IgD-negative memory B cell (primary cell): ENCODE results near the gene DIS3L. TPM values are rescaled to one million over a fixed set of nuclear protein-coding genes. Genes with fewer than 3 reads are reported as not detected.
"Not testable (repeated sequence)": the region's sequence is repeated elsewhere in the genome, so short reads cannot be mapped to it uniquely, and the experiment has no call there.

Source experiments
- H3K27ac Mint-ChIP-seq, 3 donors: one replicate each; pipeline ENCODE4 v1.8.0; 2020 to 2022; ENCODE audit warnings: mild to moderate bottlenecking in 3 of 3, mixed read lengths in 3 of 3, moderate library complexity in 1 of 3
- H3K27me3 Mint-ChIP-seq: one replicate; pipeline ENCODE4 v1.8.0; 2021; ENCODE audit warnings: mixed read lengths
- H3K36me3 Mint-ChIP-seq: one replicate; pipeline ENCODE4 v1.8.0; 2020; ENCODE audit warnings: mild to moderate bottlenecking, mixed read lengths
- H3K4me1 Mint-ChIP-seq, 3 donors: one replicate each; pipeline ENCODE4 v1.8.0; 2020 to 2022; ENCODE audit warnings: mixed read lengths in 3 of 3, mild to moderate bottlenecking in 1 of 3
- H3K4me3 Mint-ChIP-seq, 4 donors: one replicate each; pipeline ENCODE4 v1.8.0; 2020 to 2022; ENCODE audit warnings: mild to moderate bottlenecking in 4 of 4, mixed read lengths in 4 of 4, moderate library complexity in 3 of 4
- H3K9me3 Mint-ChIP-seq, 3 donors: one replicate each; pipeline ENCODE4 v1.8.0; 2020 to 2021; ENCODE audit warnings: mixed read lengths in 3 of 3, mild to moderate bottlenecking in 1 of 3
- polyA plus RNA-seq: library from polyadenylated mRNA; unstranded; fragments of 300-500 nt; fragmentation: Illumina TruSeq; gene quantifications from one replicate; pipeline ENCODE4 v1.2.3, GENCODE V29; 2021

DIS3L gene
- polyA plus RNA-seq, 1 donor from 2014 or later: 30.2 TPM

GRCh38 chr15:66262837-66263236 is 30.5 kb upstream of the DIS3L start:
- H3K9me3 Mint-ChIP-seq: peaks cover 3 to 12% (median 3%) of the 10 kb centered on the region in 3 donors
- peaks cover 12% of the 10 kb centered on the region for H3K27me3 Mint-ChIP-seq
- H3K36me3 Mint-ChIP-seq, H3K27ac Mint-ChIP-seq, H3K4me3 Mint-ChIP-seq, H3K4me1 Mint-ChIP-seq: not testable (repeated sequence)

- peaks cover 6% of the 10 kb centered on the region for H3K27me3 Mint-ChIP-seq
- H3K4me3 Mint-ChIP-seq: no peak overlapping the region
- no peak overlapping the region for H3K27ac Mint-ChIP-seq
- H3K36me3 Mint-ChIP-seq: peaks cover 5% of the 10 kb centered on the region
- H3K9me3 Mint-ChIP-seq: peaks cover 3 to 12% (median 3%) of the 10 kb centered on the region in 3 donors
- H3K4me1 Mint-ChIP-seq: peaks cover 0 to 3% (median 0%) of the 10 kb centered on the region in 3 donors
Measured at GRCh38 chr15:66264859-66265513, 28.4 kb upstream of the DIS3L start.

- Mint-ChIP-seq H3K9me3 (peaks cover 0 to 2% (median 0%) of the 10 kb centered on the region in 3 donors), H3K36me3 (peaks cover 6% of the 10 kb centered on the region), H3K27ac (no peak overlapping the region), H3K4me1 (peaks cover 0 to 7% (median 5%) of the 10 kb centered on the region in 3 donors), H3K27me3 (no peaks in the 10 kb centered on the region), H3K4me3 (no peak overlapping the region)
Measured at GRCh38 chr15:66269326-66270090, 23.9 kb upstream of the DIS3L start.

- no peaks in the 10 kb centered on the region for H3K27me3 Mint-ChIP-seq
- H3K9me3 Mint-ChIP-seq: peaks cover 0 to 9% (median 0%) of the 10 kb centered on the region in 3 donors
- H3K4me3 Mint-ChIP-seq: no peak overlapping the region
Measured at GRCh38 chr15:66270932-66271331, 22.4 kb upstream of the DIS3L start.

GRCh38 chr15:66275352-66275751 is 18.0 kb upstream of the DIS3L start:
- H3K27me3 Mint-ChIP-seq: no peaks in the 10 kb centered on the region
- H3K27ac Mint-ChIP-seq: no peak overlapping the region
- no peak overlapping the region for H3K4me3 Mint-ChIP-seq
- peaks cover 0 to 7% (median 5%) of the 10 kb centered on the region in 3 donors for H3K4me1 Mint-ChIP-seq
- H3K9me3 Mint-ChIP-seq: peaks cover 0 to 9% (median 0%) of the 10 kb centered on the region in 3 donors
- H3K36me3 Mint-ChIP-seq: peaks cover 5% of the 10 kb centered on the region

More at GRCh38 chr15:66270932-66271331, 22.4 kb upstream of the DIS3L start:
- Mint-ChIP-seq H3K36me3 (peaks cover 7% of the 10 kb centered on the region), H3K4me1 (peaks cover 0 to 8% (median 5%) of the 10 kb centered on the region in 3 donors), H3K27ac (no peak overlapping the region)

- Mint-ChIP-seq H3K9me3 (peaks cover 0 to 9% (median 0%) of the 10 kb centered on the region in 3 donors), H3K4me1 (peaks cover 0 to 7% (median 5%) of the 10 kb centered on the region in 3 donors), H3K4me3 (no peak overlapping the region), H3K27me3 (no peaks in the 10 kb centered on the region), H3K36me3 (peaks cover 2% of the 10 kb centered on the region), H3K27ac (no peak overlapping the region)
Measured at GRCh38 chr15:66276546-66276945, 16.8 kb upstream of the DIS3L start.

GRCh38 chr15:66278056-66278455 is 15.3 kb upstream of the DIS3L start:
- H3K4me1 Mint-ChIP-seq: peaks cover 0 to 7% (median 5%) of the 10 kb centered on the region in 3 donors
- no peaks in the 10 kb centered on the region for H3K27me3 Mint-ChIP-seq
- H3K4me3 Mint-ChIP-seq: no peak overlapping the region
- H3K9me3 Mint-ChIP-seq: peaks cover 0 to 9% (median 0%) of the 10 kb centered on the region in 3 donors
- H3K27ac Mint-ChIP-seq: no peak overlapping the region
- peaks cover 2% of the 10 kb centered on the region for H3K36me3 Mint-ChIP-seq

GRCh38 chr15:66278671-66279070 is 14.7 kb upstream of the DIS3L start:
- H3K27ac Mint-ChIP-seq: no peak overlapping the region
- no peaks in the 10 kb centered on the region for H3K27me3 Mint-ChIP-seq
- peaks cover 2% of the 10 kb centered on the region for H3K36me3 Mint-ChIP-seq
- peaks cover 0 to 2% (median 1%) of the 10 kb centered on the region in 3 donors for H3K4me1 Mint-ChIP-seq
- H3K4me3 Mint-ChIP-seq: no peak overlapping the region
- peaks cover 0 to 9% (median 0%) of the 10 kb centered on the region in 3 donors for H3K9me3 Mint-ChIP-seq

GRCh38 chr15:66284271-66284670 is 9.1 kb upstream of the DIS3L start:
- H3K27me3 Mint-ChIP-seq: no peaks in the 10 kb centered on the region
- no peaks in the 10 kb centered on the region for H3K36me3 Mint-ChIP-seq
- peaks cover 3 to 5% (median 3%) of the 10 kb centered on the region in 3 donors for H3K4me1 Mint-ChIP-seq
- no peaks in the 10 kb centered on the region for H3K9me3 Mint-ChIP-seq
- no peak overlapping the region for H3K4me3 Mint-ChIP-seq
- no peak overlapping the region for H3K27ac Mint-ChIP-seq

GRCh38 chr15:66285533-66286280 is 7.7 kb upstream of the DIS3L start:
- H3K36me3 Mint-ChIP-seq: no peaks in the 10 kb centered on the region
- no peaks in the 10 kb centered on the region for H3K9me3 Mint-ChIP-seq
- no peak overlapping the region for H3K4me3 Mint-ChIP-seq
- H3K27me3 Mint-ChIP-seq: no peaks in the 10 kb centered on the region
- peaks cover 3 to 10% (median 9%) of the 10 kb centered on the region in 3 donors for H3K4me1 Mint-ChIP-seq
- H3K27ac Mint-ChIP-seq: peak overlapping the region in 1 of 3 donors; percentile 47

- Mint-ChIP-seq H3K36me3 (no peaks in the 10 kb centered on the region), H3K27me3 (no peaks in the 10 kb centered on the region), H3K4me1 (peaks cover 11 to 21% (median 17%) of the 10 kb centered on the region in 3 donors), H3K4me3 (peak overlapping the region in 1 of 4 donors; percentile 75), H3K27ac (peak overlapping the region in 1 of 3 donors; percentile 70), H3K9me3 (no peaks in the 10 kb centered on the region)
Measured at GRCh38 chr15:66287461-66288057, 5.8 kb upstream of the DIS3L start.

GRCh38 chr15:66288093-66288492 is 5.3 kb upstream of the DIS3L start:
- Mint-ChIP-seq H3K36me3 (no peaks in the 10 kb centered on the region), H3K4me3 (no peak overlapping the region), H3K9me3 (no peaks in the 10 kb centered on the region), H3K27ac (peak overlapping the region in 1 of 3 donors; percentile 70), H3K27me3 (no peaks in the 10 kb centered on the region), H3K4me1 (peaks cover 14 to 23% (median 18%) of the 10 kb centered on the region in 3 donors)

GRCh38 chr15:66288551-66289185 is 4.7 kb upstream of the DIS3L start:
- Mint-ChIP-seq H3K4me1 (peaks cover 14 to 23% (median 18%) of the 10 kb centered on the region in 3 donors), H3K36me3 (no peaks in the 10 kb centered on the region), H3K4me3 (no peak overlapping the region), H3K27me3 (no peaks in the 10 kb centered on the region), H3K9me3 (no peaks in the 10 kb centered on the region), H3K27ac (no peak overlapping the region)

GRCh38 chr15:66290007-66290406 is 3.4 kb upstream of the DIS3L start:
- no peaks in the 10 kb centered on the region for H3K9me3 Mint-ChIP-seq
- no peak overlapping the region for H3K27ac Mint-ChIP-seq
- H3K27me3 Mint-ChIP-seq: no peaks in the 10 kb centered on the region
- peak overlapping the region in 1 of 4 donors; percentile 41 for H3K4me3 Mint-ChIP-seq
- peaks cover 20 to 27% (median 27%) of the 10 kb centered on the region in 3 donors for H3K4me1 Mint-ChIP-seq
- no peaks in the 10 kb centered on the region for H3K36me3 Mint-ChIP-seq
